ENCODE results near the gene MYL7. TPM values are rescaled to one million over a fixed set of nuclear protein-coding genes. Genes with fewer than 3 reads are reported as not detected.

The MYL7 gene
- polyA plus RNA-seq, 1 of the 3 experiments (the other 2 are of a cell fraction), result not detected

DNA sequence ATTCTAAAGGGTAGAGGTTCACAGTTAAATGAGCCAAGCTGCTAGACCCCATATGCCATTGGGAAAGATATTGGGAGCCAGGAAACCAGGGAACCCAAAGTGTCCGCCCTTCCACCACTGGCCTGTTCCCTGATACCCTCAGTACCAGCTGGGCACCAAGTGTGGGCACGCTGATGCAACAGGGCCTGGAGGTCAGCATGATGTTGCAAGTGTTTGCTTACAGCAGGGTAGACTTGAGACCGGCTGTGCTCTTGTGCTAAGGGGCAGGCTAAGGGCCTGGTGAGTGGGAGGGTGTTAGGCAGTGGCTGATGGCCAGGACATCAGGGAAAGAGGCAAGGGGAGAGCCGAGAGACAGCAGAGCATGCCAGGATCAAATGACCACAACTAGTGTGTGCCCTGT lies 21.0 kb upstream of the MYL7 start:
- Histone ChIP-seq H3K9me3 (no peaks in the 10 kb centered on the region), H2AFZ (ENCODE audit: low read depth) (no peak overlapping the region), H3F3A (replicated peaks; ENCODE audit: insufficient read depth) (peaks cover 3% of the 10 kb centered on the region), H3K27ac (ENCODE audit: low read depth in 2 of 2, low read length in 1 of 2) (no peak overlapping the region), H3K4me1 (ENCODE audit: control insufficient read depth in 1 of 2, insufficient read depth in 2 of 2, low read depth in 1 of 2, low read length in 1 of 2) (peaks cover 0 to 23% of the 10 kb centered on the region in 2 experiments; a peak in 3 of 4 replicates), H3K9me2 (no peaks in the 10 kb centered on the region), H3K4me3 (ENCODE audit: low read depth in 2 of 2, low read length in 1 of 2) (no peak overlapping the region), H3K9ac (no peak overlapping the region), H3K4me2 (no peak overlapping the region), H3K36me3 (replicated peaks in 1 of 2; ENCODE audit: control insufficient read depth in 1 of 2, insufficient read depth in 2 of 2, low read length in 1 of 2) (no peaks in the 10 kb centered on the region), H3K79me2 (ENCODE audit: insufficient read depth) (no peaks in the 10 kb centered on the region), H3K27me3 (ENCODE audit: insufficient read depth) (peaks cover 3% of the 10 kb centered on the region; the same call in 1 of the 2 replicates), H4K20me1 (ENCODE audit: insufficient read depth) (no peaks in the 10 kb centered on the region)
- TF ChIP-seq, protein P1, sequence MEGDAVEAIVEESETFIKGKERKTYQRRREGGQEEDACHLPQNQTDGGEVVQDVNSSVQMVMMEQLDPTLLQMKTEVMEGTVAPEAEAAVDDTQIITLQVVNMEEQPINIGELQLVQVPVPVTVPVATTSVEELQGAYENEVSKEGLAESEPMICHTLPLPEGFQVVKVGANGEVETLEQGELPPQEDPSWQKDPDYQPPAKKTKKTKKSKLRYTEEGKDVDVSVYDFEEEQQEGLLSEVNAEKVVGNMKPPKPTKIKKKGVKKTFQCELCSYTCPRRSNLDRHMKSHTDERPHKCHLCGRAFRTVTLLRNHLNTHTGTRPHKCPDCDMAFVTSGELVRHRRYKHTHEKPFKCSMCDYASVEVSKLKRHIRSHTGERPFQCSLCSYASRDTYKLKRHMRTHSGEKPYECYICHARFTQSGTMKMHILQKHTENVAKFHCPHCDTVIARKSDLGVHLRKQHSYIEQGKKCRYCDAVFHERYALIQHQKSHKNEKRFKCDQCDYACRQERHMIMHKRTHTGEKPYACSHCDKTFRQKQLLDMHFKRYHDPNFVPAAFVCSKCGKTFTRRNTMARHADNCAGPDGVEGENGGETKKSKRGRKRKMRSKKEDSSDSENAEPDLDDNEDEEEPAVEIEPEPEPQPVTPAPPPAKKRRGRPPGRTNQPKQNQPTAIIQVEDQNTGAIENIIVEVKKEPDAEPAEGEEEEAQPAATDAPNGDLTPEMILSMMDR (IDR thresholded peaks at IDR 0.05), result no peak
- TF ChIP-seq POLR2AphosphoS5 (IDR thresholded peaks at IDR 0.05; ENCODE audit: low read depth, low read length) (no peak), RCOR1 (IDR thresholded peaks at IDR 0.05; ENCODE audit: low read length) (no peak), EZH2phosphoT487 (IDR thresholded peaks at IDR 0.05; ENCODE audit: borderline replicate concordance, low read depth) (no peak), YY1 (IDR thresholded peaks at IDR 0.05; ENCODE audit: low read depth) (no peak)
- TF ChIP-seq, protein P2, sequence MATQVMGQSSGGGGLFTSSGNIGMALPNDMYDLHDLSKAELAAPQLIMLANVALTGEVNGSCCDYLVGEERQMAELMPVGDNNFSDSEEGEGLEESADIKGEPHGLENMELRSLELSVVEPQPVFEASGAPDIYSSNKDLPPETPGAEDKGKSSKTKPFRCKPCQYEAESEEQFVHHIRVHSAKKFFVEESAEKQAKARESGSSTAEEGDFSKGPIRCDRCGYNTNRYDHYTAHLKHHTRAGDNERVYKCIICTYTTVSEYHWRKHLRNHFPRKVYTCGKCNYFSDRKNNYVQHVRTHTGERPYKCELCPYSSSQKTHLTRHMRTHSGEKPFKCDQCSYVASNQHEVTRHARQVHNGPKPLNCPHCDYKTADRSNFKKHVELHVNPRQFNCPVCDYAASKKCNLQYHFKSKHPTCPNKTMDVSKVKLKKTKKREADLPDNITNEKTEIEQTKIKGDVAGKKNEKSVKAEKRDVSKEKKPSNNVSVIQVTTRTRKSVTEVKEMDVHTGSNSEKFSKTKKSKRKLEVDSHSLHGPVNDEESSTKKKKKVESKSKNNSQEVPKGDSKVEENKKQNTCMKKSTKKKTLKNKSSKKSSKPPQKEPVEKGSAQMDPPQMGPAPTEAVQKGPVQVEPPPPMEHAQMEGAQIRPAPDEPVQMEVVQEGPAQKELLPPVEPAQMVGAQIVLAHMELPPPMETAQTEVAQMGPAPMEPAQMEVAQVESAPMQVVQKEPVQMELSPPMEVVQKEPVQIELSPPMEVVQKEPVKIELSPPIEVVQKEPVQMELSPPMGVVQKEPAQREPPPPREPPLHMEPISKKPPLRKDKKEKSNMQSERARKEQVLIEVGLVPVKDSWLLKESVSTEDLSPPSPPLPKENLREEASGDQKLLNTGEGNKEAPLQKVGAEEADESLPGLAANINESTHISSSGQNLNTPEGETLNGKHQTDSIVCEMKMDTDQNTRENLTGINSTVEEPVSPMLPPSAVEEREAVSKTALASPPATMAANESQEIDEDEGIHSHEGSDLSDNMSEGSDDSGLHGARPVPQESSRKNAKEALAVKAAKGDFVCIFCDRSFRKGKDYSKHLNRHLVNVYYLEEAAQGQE (IDR thresholded peaks at IDR 0.05; ENCODE audit: low read depth, low read length), result no peak
- TF ChIP-seq, protein P3, sequence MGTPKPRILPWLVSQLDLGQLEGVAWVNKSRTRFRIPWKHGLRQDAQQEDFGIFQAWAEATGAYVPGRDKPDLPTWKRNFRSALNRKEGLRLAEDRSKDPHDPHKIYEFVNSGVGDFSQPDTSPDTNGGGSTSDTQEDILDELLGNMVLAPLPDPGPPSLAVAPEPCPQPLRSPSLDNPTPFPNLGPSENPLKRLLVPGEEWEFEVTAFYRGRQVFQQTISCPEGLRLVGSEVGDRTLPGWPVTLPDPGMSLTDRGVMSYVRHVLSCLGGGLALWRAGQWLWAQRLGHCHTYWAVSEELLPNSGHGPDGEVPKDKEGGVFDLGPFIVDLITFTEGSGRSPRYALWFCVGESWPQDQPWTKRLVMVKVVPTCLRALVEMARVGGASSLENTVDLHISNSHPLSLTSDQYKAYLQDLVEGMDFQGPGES (IDR thresholded peaks at IDR 0.05; ENCODE audit: low read depth, low read length), result no peak
- CTCF ChIA-PET, result interaction anchor here (0.8 kb wide), 1 partner anchor 10 kb away, joined by 3 read pairs; no protein-coding TSS in a partner anchor
- WGBS (ENCODE audit: low lambda C conversion rate), result 74% methylated on average over 4 of the region's 4 CpGs
- no peak for DNase-seq
- POLR2A ChIA-PET, result no interaction called here

DNA sequence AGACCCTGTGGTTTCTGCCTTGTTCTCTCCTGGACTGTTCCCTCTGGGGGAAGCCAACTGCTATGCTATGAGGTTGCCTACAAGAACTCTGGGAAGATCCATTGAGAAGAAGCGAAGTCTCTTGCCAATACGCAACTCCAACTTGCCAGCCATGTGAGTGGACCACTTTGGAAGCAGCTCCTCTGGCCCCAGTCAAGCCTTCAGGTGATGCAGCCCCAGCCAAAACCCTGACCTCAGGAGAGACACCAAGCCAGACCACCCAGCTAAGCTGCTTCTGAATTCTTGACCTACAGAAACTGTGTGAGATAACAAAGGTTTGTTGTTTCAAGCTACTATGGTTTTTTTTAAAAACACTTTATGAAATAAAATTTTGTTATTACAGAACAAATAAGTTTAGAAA lies 20.2 kb upstream of the MYL7 start:
- Histone ChIP-seq H4K20me1 (ENCODE audit: insufficient read depth) (no peaks in the 10 kb centered on the region), H3K36me3 (replicated peaks in 1 of 2; ENCODE audit: control insufficient read depth in 1 of 2, insufficient read depth in 2 of 2, low read length in 1 of 2) (no peaks in the 10 kb centered on the region), H3K4me1 (ENCODE audit: control insufficient read depth in 1 of 2, insufficient read depth in 2 of 2, low read depth in 1 of 2, low read length in 1 of 2) (peaks cover 0 to 30% of the 10 kb centered on the region in 2 experiments; a peak in 3 of 4 replicates), H3K9ac (no peak overlapping the region), H3K9me3 (no peaks in the 10 kb centered on the region), H3K27me3 (ENCODE audit: insufficient read depth) (no peaks in the 10 kb centered on the region; the same call in 1 of the 2 replicates), H3K9me2 (no peaks in the 10 kb centered on the region), H2AFZ (ENCODE audit: low read depth) (no peak overlapping the region), H3K79me2 (ENCODE audit: insufficient read depth) (no peaks in the 10 kb centered on the region), H3K27ac (ENCODE audit: low read depth in 2 of 2, low read length in 1 of 2) (no peak overlapping the region), H3F3A (replicated peaks; ENCODE audit: insufficient read depth) (peaks cover 3% of the 10 kb centered on the region), H3K4me3 (ENCODE audit: low read depth in 2 of 2, low read length in 1 of 2) (no peak overlapping the region), H3K4me2 (no peak overlapping the region)
- 94% methylated on average over 2 of the region's 2 CpGs for WGBS (ENCODE audit: low lambda C conversion rate)
- POLR2A ChIA-PET, result no interaction called here
- DNase-seq, result no peak
- CTCF ChIA-PET, result no interaction called here
- TF ChIP-seq, protein P3 (IDR thresholded peaks at IDR 0.05; ENCODE audit: low read depth, low read length), result no peak
- TF ChIP-seq, protein P4, sequence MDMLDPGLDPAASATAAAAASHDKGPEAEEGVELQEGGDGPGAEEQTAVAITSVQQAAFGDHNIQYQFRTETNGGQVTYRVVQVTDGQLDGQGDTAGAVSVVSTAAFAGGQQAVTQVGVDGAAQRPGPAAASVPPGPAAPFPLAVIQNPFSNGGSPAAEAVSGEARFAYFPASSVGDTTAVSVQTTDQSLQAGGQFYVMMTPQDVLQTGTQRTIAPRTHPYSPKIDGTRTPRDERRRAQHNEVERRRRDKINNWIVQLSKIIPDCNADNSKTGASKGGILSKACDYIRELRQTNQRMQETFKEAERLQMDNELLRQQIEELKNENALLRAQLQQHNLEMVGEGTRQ (IDR thresholded peaks at IDR 0.05; ENCODE audit: borderline replicate concordance, low read depth, low read length), result no peak
- TF ChIP-seq CHD2 (IDR thresholded peaks at IDR 0.05; ENCODE audit: low read length, partially characterized antibody) (no peak), YY1 (IDR thresholded peaks at IDR 0.05; ENCODE audit: low read depth) (no peak), EZH2phosphoT487 (IDR thresholded peaks at IDR 0.05; ENCODE audit: borderline replicate concordance, low read depth) (no peak), NRF1 (IDR thresholded peaks at IDR 0.05; ENCODE audit: low read depth, low read length) (no peak), TAF1 (IDR thresholded peaks at IDR 0.05; ENCODE audit: borderline replicate concordance, low read depth, low read length) (no peak), RXRA (IDR thresholded peaks at IDR 0.05; ENCODE audit: borderline replicate concordance, low read depth) (no peak), RFX5 (IDR thresholded peaks at IDR 0.05; ENCODE audit: low read length) (no peak)
- TF ChIP-seq, protein P1 (IDR thresholded peaks at IDR 0.05), result no peak
- TF ChIP-seq, protein P5, sequence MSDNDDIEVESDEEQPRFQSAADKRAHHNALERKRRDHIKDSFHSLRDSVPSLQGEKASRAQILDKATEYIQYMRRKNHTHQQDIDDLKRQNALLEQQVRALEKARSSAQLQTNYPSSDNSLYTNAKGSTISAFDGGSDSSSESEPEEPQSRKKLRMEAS (IDR thresholded peaks at IDR 0.05; ENCODE audit: low read depth), result no peak
